Left ventricle myocardium inferior (tissue), 1 donor: Measurements from ENCODE around the gene UGT1A3. TPM values are rescaled to one million over a fixed set of nuclear protein-coding genes. Genes with fewer than 3 reads are reported as not detected.

ENCODE experiments used
- DNase-seq: peaks from one replicate; pipeline ENCODE4 v3.0.0-alpha.2; 2020
- H3K27ac ChIP-seq: fragments of 200-600 bp; replicated peaks from 2 replicates; pipeline ENCODE4 v1.8.0; 2021
- H3K27me3 ChIP-seq: fragments of 200-600 bp; 2 replicates; pipeline ENCODE4 v1.8.0; 2021; ENCODE audit warnings: low read depth
- H3K36me3 ChIP-seq: fragments of 200-600 bp; 2 replicates; pipeline ENCODE4 v1.8.0; 2021
- H3K4me1 ChIP-seq: fragments of 200-600 bp; 2 replicates; pipeline ENCODE4 v1.8.0; 2021
- H3K4me3 ChIP-seq: fragments of 200-600 bp; 2 replicates; pipeline ENCODE4 v1.8.0; 2021; ENCODE audit warnings: mild to moderate bottlenecking, moderate library complexity
- H3K9me3 ChIP-seq: fragments of 200-600 bp; replicated peaks from 2 replicates; pipeline ENCODE4 v1.8.0; 2021
- CTCF ChIP-seq: fragments of 200-600 bp; IDR thresholded peaks from 2 replicates; pipeline ENCODE4 v1.8.0; 2021; ENCODE audit warnings: antibody characterized with exemption, mild to moderate bottlenecking, borderline replicate concordance
- intact Hi-C: fragments of 100-400 bp; cut with micrococcal nuclease; formaldehyde crosslinking; loops from one replicate; pipeline ENCODE4 v1.11.0; 2022
- total RNA-seq: library from RNA; stranded (reverse); fragmentation: NEBNext Ultra II Directional; extraction: Animal tissue kit (Norgen Biotek cat#: 25700); gene quantifications from one replicate; pipeline ENCODE4 v1.2.1, GENCODE V29; 2021
- donor health status: DM: no; HTN: yes; CAD: no; lungs with severe emphysema.

The UGT1A3 gene
- total RNA-seq, 1 donor from 2014 or later: not detected

GRCh38 chr2:233816771-233817170, 87.9 kb downstream of the UGT1A3 start:
- intact Hi-C loops: no loop called here
- TF ChIP-seq CTCF: no peak
- Histone ChIP-seq H3K36me3 (no peaks in the 10 kb centered on the region), H3K9me3 (peaks cover 11% of the 10 kb centered on the region), H3K4me3 (no peak overlapping the region), H3K27ac (no peak overlapping the region), H3K27me3 (peaks cover 22% of the 10 kb centered on the region), H3K4me1 (no peaks in the 10 kb centered on the region)
- DNase-seq: no peak

DNA sequence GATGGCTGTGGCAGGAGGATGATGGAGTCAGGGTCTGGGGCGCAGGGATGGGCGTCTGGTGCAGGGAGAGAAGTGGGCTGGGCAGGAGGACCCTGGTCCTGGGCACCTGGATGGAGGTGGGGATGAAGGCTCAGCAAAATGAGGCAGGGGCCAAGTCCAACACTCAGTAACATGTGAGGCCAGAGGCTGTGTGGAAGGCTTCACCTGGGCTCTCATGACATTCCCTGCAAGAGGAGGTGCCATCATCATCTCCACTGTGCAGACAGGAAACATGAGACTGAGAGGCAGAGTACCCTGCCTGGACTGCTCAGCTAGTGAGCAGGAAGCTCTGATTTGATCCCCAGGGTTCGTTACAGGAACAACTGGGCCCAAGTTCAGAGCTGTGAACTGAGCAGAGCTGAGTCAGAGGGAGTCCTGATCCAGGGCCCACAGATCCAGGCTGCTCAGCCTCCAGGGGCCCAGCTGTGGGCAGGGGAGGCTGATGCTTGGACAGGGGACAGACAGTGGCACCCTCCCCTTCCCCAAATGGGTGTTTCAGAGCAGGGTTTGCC, 88.6 kb downstream of the UGT1A3 start:
- no peak for TF ChIP-seq CTCF
- Histone ChIP-seq H3K4me3 (no peak overlapping the region), H3K4me1 (no peaks in the 10 kb centered on the region), H3K9me3 (peaks cover 11% of the 10 kb centered on the region), H3K27me3 (peaks cover 24% of the 10 kb centered on the region), H3K36me3 (no peaks in the 10 kb centered on the region), H3K27ac (no peak overlapping the region)
- intact Hi-C loops: no loop called here
- DNase-seq: no peak

DNA sequence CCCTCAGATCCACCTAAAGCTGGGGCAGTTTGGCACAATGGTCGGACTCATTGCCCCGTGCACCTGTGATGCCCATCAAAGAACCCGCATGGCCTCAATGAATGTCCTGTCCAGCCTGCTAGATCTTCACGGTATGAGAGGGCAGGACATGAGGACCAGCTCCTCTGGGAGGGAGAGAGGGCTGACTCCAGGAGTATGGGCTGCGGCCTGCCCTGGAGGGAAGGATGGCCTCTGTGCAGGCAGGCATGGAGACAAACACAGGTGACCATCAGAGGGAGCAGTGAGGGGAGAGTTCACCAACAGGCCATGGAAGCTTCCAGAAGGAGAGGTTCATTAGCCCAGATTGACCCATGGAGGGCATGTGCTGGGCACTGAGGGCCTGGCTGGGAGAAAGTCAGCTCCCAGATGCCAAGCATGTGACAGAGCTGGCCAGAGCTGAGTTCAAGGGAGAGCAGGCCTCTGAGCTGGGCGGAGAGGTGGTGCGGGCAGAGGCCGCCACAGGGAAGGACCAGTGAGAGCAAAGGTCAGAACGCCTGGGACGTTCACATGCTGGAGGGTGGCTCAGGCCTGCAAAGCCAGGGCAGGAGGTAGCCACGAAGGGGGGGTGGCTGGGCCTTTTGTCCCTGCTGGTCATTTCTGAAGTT, 89.3 kb downstream of the UGT1A3 start:
- Histone ChIP-seq H3K36me3 (no peaks in the 10 kb centered on the region), H3K27ac (no peak overlapping the region), H3K4me3 (no peak overlapping the region), H3K27me3 (peaks cover 30% of the 10 kb centered on the region), H3K9me3 (peaks cover 11% of the 10 kb centered on the region), H3K4me1 (no peaks in the 10 kb centered on the region)
- no peak for DNase-seq
- intact Hi-C loops: no loop called here
- no peak for TF ChIP-seq CTCF

DNA sequence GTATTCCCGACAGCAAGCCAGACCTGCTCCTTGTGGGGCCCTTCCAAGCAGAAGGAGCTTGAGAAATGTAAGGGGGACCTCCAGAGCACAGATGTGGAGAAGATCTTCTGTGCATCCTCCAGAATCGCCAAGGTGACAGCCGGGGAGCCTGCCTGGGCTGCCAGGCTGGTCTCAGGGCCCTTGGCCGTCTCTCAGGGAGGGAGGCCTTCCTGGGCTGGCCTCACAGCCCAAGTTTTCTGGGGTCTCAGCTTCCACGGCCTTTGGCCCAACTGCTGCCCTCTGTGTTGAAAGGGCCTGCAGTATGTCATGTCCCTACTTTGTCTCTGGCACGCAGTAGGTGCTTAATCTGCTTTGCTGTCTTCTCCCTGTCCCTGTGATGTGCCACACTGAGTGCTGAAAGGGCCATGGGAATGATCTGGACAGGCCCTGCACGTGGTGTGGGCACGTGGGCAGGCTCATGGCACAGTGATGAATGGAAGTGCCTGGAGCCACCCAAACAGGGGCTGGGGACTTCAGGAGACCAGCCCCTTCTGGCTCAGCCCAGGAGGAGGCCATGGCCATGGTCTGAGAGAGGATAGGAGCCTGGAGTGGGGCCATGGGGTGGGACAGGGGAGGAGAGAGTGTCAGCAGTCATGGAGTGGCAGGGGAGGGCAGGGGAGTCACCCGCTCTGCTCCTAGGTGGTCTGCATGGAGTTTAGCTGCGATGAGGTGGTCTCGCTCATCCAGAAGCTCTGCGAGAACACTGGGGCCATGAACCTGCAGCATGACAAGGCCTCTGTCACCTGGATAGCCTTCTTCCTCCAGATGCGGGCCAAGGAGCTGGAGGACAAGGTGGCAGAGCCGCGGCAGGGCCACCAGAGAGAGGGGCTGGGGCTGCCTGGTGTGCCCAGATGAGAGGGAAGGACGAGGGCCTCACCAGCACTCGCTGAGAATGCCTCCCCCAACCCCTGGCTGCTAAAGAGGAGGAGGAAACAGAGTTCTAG, 90.1 kb downstream of the UGT1A3 start:
- H3K36me3 ChIP-seq: no peaks in the 10 kb centered on the region
- H3K27ac ChIP-seq: no peak overlapping the region
- no peak for DNase-seq
- no peak overlapping the region for H3K4me3 ChIP-seq
- H3K27me3 ChIP-seq: peaks cover 30% of the 10 kb centered on the region
- H3K9me3 ChIP-seq: peaks cover 11% of the 10 kb centered on the region
- no peak for TF ChIP-seq CTCF
- H3K4me1 ChIP-seq: no peaks in the 10 kb centered on the region
- intact Hi-C loops: no loop called here

DNA sequence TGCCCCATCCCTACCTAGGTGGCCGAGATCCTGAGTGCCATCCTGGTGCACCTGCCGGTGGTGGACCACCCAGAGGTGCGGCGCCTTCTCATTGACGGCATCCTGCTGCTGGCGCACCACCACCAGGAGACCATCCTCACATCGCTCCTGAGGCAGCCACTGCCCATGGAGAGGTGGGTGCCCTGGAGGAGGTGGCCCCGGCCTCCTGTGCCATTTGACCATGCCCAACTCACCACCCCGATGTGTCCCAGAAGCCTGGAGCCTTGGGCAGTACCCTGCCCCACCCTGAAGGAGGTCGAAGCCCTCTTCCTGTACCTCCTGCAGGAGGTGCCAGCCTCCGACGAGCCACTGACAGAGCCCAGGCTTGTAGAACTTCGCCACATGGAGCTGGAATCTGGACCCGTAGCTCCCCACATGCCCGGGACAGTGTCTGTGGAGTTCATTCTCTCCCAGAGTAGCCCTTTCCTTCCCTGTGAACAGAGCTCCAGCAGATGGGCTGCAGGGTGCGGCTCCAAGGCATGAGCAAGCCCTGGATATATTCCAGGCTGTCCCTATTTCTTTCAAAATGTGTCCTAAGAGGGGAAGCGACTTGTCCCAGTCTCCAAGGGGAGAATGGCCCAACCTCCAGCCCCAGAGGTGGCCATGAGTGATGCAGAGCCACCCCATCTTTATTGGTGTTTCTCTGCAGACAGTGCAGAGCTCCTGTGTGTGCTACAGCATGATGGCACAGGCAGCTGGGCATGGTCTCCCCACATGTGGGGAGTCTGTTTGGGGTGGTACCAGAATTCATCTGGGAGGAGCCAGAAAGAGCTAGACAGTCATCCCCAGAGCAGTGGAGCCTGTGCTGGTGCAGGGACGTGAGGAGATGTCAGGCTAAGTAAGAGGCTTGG, 91.3 kb downstream of the UGT1A3 start:
- no peak overlapping the region for H3K4me3 ChIP-seq
- no peak for DNase-seq
- TF ChIP-seq CTCF: no peak
- no peak overlapping the region for H3K27ac ChIP-seq
- H3K4me1 ChIP-seq: no peaks in the 10 kb centered on the region
- peaks cover 8% of the 10 kb centered on the region for H3K9me3 ChIP-seq
- H3K36me3 ChIP-seq: no peaks in the 10 kb centered on the region
- H3K27me3 ChIP-seq: peaks cover 30% of the 10 kb centered on the region
- intact Hi-C loops: no loop called here
